Measurements from ENCODE around the gene PDHX.
"Not testable (repeated sequence)": the region's sequence is repeated elsewhere in the genome, so short reads cannot be mapped to it uniquely, and the experiment has no call there.

The PDHX gene

DNA sequence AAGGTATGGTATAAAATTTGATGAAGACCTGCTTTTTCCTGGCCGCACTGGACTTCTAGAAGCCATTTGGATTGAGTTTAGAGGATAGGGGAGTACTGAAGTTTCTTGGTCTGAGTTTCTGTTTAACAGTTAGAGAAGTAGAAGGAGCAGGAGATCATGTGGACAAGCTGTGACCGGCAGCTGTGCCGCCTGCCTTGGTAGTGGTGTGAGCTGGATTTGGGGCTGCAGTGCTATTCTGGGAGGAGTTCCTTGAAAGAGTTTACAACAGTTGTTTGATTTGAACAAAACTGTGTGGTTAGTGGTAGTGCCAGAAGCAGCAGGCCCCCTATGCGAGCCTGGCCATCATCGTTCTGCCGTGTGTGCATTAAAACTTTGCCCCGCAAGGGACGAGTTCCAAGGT is 105.2 kb downstream of the PDHX start:
- no peak for DNase-seq

GRCh38 chr11:35023940-35024339 is 107.5 kb downstream of the PDHX start:
- DNase-seq = not testable (repeated sequence)

- not testable (repeated sequence) for DNase-seq
Measured at GRCh38 chr11:35028007-35028406, 111.6 kb downstream of the PDHX start.

DNA sequence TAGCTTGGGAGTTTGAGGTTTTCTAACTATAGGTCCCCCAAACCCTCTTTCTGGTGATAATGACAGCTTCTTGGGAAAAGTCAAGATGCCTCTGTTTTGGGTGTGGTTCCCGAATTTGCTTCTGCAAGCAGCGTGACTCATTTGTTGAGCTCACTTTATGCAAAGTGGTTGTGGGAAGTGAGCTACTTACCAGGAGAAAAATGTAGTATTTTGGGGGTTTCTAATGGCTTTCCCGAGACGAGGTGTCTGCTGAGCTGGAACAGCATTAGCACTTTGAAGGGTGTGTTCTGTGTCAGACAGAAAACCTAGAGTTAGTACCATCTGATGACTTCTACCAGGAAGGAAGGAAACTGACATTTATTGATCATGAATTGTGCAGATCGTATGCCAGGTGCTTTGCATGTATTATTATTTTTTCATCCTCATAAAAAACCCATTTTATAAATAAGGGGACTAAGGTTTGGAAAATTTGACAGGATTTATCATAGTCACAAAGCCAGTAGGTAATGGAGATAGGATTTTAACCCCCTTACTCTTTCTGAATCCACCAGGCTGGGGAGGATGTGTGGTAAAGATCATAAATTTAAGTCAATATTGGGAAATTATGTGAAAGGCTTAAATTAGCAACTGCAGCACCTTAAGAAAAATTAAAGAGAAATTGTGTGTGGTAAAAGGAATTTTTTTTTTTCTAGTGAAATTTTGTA is 113.7 kb downstream of the PDHX start:
- no peak for DNase-seq

GRCh38 chr11:35030716-35031213 is 114.3 kb downstream of the PDHX start:
- DNase-seq = no peak

DNA sequence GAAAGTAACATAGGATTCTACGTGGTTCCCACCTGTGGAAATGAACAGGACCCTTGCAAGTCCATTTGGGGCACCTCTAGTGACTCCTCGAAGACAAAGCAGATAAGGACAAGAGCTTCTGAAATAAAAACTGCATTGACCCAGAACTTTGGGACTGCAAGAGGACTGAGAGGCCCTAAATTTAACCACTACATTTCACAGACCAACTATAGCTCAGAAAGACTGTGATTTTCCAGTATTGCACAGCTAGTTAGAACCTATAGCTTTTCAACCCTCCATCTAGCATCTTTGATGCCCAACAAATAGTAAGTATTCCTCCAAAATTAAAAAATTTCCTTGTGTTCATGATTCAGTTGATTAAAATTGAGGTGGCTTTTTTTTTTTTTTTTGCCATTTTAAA is 114.9 kb downstream of the PDHX start:
- DNase-seq = no peak

- DNase-seq = no peak
Measured at GRCh38 chr11:35031867-35032266, 115.4 kb downstream of the PDHX start.

GRCh38 chr11:35033011-35033410 is 116.6 kb downstream of the PDHX start:
- no peak for DNase-seq

- DNase-seq = no peak
Measured at GRCh38 chr11:35034401-35034800, 118.0 kb downstream of the PDHX start.

DNA sequence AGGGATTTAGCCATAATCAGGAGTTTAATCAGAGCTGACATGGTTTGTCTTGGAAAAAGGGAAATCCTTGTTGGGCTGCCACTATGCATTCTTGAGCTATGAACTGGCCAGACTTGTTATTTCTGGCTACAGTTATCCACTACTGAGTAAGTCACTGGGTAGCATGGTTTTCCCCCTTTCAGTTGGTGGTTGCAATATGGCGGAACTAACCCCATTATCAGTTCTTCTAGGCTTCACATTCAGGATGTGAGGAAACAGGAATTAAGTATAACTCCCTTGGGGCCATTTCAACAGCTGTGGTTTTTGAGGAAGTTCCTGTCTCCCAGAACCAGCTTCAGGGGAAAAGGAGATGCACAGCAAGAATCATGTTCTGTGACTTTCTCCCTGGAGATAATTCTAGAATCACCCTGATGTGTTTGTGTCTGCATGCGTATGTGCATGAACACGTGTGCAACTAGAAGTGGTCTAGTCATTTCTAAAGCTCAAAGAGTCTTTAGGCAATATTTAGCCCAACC is 119.5 kb downstream of the PDHX start:
- DNase-seq = no peak

DNA sequence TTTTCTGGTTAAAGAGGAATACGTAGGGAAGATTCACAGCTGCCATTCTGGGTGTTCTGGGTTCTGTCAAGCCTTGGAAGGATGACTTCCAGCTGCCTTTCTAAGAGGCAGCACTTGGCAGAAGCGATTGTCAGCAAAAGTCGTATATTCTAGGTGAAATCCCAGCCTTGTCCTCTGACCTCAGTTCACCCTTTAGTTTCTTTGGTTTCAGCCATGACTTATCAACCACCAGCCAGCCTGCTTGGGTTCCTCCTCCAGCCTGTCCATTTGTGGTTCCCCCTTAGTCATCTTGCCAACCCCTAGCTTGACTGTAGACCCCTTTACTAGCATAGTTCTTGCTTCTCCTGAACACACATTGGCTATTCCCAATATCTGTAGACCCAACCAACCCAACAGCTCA is 120.2 kb downstream of the PDHX start:
- DNase-seq = no peak

DNA sequence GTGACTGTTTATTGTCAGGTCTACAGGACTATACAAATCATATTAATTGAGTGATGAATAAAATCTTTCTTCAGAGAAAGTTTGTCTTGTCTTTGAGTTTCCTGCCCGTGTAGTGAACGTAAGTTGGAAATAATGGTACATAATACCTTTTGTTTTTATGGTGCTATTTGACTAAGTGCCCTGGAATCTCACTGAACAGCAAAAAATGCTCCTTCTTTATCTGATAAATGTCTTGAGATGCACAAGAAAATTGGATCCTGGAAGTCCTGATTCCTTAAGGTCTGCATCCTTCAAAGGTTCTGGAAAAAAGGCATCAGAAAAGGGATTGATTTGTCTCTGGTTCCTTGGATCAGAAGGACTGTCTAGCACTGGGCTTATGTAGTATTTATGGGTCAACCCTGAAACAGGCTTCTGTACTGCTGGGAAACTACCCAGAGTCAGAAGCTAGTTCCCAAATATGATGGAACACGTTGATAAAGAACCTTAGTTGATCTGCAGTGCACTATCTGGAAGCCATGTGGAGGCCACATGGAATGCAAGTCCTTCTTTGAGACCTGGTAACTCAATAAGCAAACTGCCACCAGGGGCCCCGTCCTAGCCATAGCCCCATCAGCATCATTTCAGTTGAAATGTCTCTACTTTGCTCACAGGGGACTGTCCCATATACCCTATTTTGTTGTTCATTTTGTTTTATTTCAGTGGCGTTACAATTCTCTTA is 122.0 kb downstream of the PDHX start:
- no peak for DNase-seq

GRCh38 chr11:35039076-35039475 is 122.7 kb downstream of the PDHX start:
- DNase-seq = no peak

- DNase-seq = no peak
Measured at GRCh38 chr11:35040221-35040942, 124.0 kb downstream of the PDHX start.

DNA sequence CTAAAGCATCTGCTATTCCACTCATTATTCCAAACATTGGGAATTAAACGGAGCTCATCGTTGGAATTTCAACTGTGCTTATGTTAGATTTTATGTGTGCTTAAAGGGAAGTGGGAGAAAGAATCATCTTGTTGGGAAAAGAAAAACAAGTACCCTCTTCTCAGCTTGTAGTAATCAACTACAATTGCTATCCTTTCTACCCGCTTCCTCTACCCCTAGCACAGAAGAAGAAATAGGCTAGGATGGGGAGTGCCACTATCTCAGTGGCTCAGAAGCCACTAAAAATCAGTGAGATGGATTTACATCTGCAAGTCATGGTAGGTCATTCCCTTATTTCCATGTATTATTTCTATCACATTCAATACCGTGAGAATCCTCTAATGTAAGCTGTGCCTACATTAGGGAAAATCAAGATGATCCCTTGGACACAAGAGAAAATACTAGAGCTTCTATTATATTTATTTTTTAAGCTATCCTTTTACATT is 124.7 kb downstream of the PDHX start:
- no peak for DNase-seq

DNA sequence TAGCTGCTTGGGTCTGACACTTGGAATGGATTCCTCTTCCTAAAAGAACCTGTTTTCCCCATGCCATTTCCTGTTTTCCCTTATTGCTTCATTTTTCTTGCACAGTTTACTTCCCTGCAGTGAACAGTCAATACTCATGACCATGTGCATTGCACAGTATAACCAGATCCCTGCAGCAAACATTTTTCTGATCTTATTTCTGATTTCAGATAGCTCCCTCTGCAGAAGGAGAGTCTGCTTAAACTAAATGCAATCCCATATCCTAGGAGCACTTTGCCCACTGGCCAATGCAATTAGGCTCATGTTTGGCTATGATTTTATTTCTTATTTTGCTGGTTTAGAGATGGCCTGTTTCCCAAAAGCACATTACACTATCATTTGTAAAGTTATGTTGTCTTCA is 125.8 kb downstream of the PDHX start:
- DNase-seq = no peak

DNA sequence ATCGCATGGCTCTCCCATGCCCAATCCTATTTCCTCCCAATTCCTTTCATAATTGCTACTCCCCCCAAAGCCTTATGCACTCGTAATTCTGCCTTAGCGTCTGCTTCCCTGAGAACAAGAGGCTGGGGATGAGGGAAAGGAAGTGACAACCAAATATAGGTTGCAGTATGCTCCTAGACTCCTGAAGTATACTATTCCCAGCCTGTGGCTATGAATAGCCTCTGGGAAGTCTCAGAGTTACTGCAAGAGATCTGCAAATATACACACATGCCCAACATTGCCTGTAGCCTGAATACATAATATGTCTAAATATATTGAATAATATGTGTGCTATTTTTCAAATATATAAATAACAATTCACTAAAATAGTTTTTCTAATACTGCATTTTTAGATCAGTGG is 126.5 kb downstream of the PDHX start:
- DNase-seq = no peak

- DNase-seq = no peak
Measured at GRCh38 chr11:35043936-35044335, 127.5 kb downstream of the PDHX start.

DNA sequence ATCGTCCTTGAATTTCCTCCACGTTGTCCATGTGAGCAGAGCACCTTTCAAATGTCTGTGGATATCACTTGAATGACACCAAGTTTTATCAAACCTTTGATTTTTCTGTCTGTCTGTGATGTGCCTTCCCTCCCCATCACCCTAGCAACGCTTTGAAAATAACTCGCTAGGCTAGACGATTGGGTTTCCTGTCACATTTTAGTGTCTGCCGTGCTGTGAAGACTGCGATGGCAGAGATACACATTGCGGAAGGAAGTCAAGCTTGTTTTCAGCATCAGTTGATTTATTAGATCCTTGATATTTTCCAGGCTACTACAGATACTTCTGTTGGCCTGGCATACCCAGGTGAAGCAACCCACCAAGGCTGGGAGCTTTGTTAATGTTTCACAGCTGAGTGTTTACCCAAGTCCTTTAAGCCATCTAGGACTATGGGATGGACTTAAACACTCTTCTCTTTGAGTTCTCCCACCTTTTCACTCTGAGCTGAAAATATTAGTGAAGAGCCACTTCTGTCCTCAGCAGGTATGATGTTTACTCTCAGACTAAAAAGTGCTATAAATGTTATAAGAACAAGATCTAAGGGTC is 128.9 kb downstream of the PDHX start:
- peak; percentile 72 to 84 for DNase-seq
